Measurements from ENCODE around the gene CD4. TPM values are rescaled to one million over a fixed set of nuclear protein-coding genes. Genes with fewer than 3 reads are reported as not detected.

CD4 gene
- polyA plus RNA-seq, 1 of the 3 experiments (the other 2 are of a cell fraction) = 0.02 TPM

DNA sequence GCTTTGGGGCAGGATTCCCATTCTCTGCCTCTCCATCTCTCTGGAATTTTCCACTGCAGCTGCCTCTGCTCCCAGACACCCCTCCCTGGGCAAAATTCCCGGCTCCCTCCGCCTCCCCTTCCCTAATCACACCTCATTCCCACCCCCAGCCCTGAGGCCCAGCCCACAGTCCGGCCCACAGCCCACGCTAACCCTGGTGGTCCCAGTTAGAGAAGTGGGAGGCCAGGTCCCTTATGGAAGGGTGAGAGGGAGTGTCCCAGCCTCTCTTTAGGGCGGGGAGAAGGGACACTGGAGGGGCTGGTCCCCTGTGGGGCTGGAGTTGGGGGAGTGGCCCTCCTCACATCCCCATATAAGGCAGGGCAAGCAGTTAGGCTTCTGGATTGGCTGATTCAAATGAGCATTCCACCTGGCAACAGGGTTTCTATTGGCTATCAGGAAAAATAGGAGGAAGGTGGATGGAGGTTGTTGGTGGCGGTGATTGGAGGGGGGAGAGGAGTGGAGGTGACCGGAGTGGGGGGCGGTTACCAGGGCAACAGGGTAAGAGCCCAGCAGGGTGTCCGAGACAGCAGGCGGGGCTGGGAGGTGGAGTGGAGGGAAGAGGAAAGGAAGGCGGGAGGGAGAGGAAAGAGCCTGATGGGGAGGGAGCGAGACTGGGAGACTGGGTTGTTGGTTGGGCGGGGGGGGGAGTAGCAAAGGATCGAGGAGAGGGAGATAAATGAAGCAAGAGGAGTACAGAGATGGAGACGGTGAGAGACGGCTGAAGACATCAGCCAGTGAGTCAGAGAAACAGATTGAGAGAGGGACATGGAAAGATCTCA lies 25.1 kb upstream of the CD4 start (continued):
- TF ChIP-seq, protein P1, sequence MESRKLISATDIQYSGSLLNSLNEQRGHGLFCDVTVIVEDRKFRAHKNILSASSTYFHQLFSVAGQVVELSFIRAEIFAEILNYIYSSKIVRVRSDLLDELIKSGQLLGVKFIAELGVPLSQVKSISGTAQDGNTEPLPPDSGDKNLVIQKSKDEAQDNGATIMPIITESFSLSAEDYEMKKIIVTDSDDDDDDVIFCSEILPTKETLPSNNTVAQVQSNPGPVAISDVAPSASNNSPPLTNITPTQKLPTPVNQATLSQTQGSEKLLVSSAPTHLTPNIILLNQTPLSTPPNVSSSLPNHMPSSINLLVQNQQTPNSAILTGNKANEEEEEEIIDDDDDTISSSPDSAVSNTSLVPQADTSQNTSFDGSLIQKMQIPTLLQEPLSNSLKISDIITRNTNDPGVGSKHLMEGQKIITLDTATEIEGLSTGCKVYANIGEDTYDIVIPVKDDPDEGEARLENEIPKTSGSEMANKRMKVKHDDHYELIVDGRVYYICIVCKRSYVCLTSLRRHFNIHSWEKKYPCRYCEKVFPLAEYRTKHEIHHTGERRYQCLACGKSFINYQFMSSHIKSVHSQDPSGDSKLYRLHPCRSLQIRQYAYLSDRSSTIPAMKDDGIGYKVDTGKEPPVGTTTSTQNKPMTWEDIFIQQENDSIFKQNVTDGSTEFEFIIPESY (IDR thresholded peaks at IDR 0.05; ENCODE audit: borderline replicate concordance, low read depth) = peak; percentile 72; the same call in 1 of the 2 replicates

DNA sequence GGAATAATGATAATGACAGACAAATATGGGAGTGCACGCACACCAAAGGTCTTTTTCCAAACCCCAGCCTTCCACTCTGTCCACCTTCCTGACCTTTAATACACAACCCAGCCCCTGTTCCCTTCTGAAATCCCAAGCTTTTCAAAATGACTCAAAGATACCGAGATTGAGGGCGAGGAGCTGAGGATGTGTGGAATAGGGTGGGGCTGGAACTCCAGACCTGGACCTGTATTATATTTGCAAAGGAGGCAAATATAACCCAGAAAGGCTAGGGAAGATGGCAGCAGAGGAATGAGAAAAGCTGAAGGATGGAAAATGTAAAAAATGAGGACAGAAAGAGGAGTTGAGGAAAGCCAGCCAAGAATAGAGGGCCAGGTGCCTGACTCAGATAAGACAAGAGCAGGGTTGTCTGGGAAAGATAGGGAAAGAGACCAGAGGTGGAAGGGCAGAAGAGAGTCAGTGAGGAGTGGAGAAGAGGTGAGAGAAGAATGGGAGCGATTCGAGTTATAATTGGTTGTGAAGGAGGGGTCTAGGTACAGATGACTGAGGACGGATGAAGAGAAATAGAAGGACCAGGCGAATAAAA lies 24.2 kb upstream of the CD4 start:
- Histone ChIP-seq H3K4me2 (peak overlapping the region; percentile 71), H3K79me2 (ENCODE audit: insufficient read depth) (peaks cover 37% of the 10 kb centered on the region), H4K20me1 (ENCODE audit: insufficient read depth) (peaks cover 33% of the 10 kb centered on the region), H3K9me3 (no peaks in the 10 kb centered on the region), H3K27ac (ENCODE audit: low read depth in 2 of 2, low read length in 1 of 2) (peak overlapping the region; percentile 87 to 95), H2AFZ (ENCODE audit: low read depth) (no peak overlapping the region; the same call in 1 of the 2 replicates), H3F3A (replicated peaks; ENCODE audit: insufficient read depth) (peaks cover 13% of the 10 kb centered on the region), H3K27me3 (ENCODE audit: insufficient read depth) (no peaks in the 10 kb centered on the region), H3K9ac (peak overlapping the region; percentile 28; the same call in 1 of the 2 replicates), H3K36me3 (replicated peaks in 1 of 2; ENCODE audit: control insufficient read depth in 1 of 2, insufficient read depth in 2 of 2, low read length in 1 of 2) (peaks cover 5 to 6% of the 10 kb centered on the region in 2 experiments), H3K9me2 (no peaks in the 10 kb centered on the region), H3K4me3 (ENCODE audit: low read depth in 2 of 2, low read length in 1 of 2) (peak overlapping the region; percentile 82 to 93), H3K4me1 (ENCODE audit: control insufficient read depth in 1 of 2, insufficient read depth in 2 of 2, low read depth in 1 of 2, low read length in 1 of 2) (peaks cover 22 to 43% of the 10 kb centered on the region in 2 experiments)
- no peak for TF ChIP-seq MEF2A (IDR thresholded peaks at IDR 0.05; ENCODE audit: borderline replicate concordance, low read depth)
- no peak for TF ChIP-seq GABPA (IDR thresholded peaks at IDR 0.05; ENCODE audit: low read depth)
- TF ChIP-seq, protein P1 (IDR thresholded peaks at IDR 0.05; ENCODE audit: borderline replicate concordance, low read depth) = no peak
- TF ChIP-seq NRF1 (IDR thresholded peaks at IDR 0.05; ENCODE audit: low read depth, low read length) = no peak
- ChIA-PET POLR2A (interaction anchor here (1.0 to 4.8 kb wide), 8 partner anchors 12 to 109 kb away, joined by 3 to 89 read pairs (median 10); partner anchors contain the start of genes COPS7A, GPR162, MLF2 and P3H3), CTCF (interaction anchor here (1.3 to 15.2 kb wide), 8 partner anchors 11 to 107 kb away, joined by 3 to 343 read pairs (median 16); partner anchors contain the start of genes GPR162, MLF2 and P3H3)
- DNase-seq = no peak
- WGBS (ENCODE audit: low lambda C conversion rate) = 55% methylated on average over 7 of the region's 7 CpGs
